OCI-LY7 (cell line): ENCODE results near the gene ANO3. TPM values are rescaled to one million over a fixed set of nuclear protein-coding genes. Genes with fewer than 3 reads are reported as not detected.

ENCODE experiments used
- BruUV-seq: library from RNA; stranded (reverse); fragments of 400-500 nt; replicated peaks from 2 replicates; lab custom pipeline; 2021; lab: Mats Ljungman, UMichigan
- CTCF ChIA-PET: fragments of 300-600 bp; sonication (Branson Sonifier 250); formaldehyde crosslinking; loops from one replicate; lab custom pipeline; 2022; ENCODE audit warnings: antibody characterized with exemption; ENCODE audit not compliant: unreplicated experiment; lab: Charles Lee
- POLR2A ChIA-PET: fragments of 300-600 bp; sonication (Branson Sonifier 250); formaldehyde crosslinking; loops from one replicate; lab custom pipeline; 2022; ENCODE audit warnings: antibody characterized with exemption; lab: Charles Lee
- DNase-seq: peaks from one replicate; pipeline ENCODE4 v3.0.0-alpha.2; 2015; ENCODE audit warnings: low spot score
- H2AFZ ChIP-seq: fragments of 200-600 bp; sonication (generic), shearing (Covaris generic); 2 replicates; pipeline ENCODE4 v1.6.1; 2014; ENCODE audit warnings: mild to moderate bottlenecking, antibody characterized with exemption, low read length, moderate library complexity
- H3K27ac ChIP-seq: fragments of 200-600 bp; sonication (generic); 2 replicates; pipeline ENCODE4 v1.5.1; 2014; ENCODE audit warnings: mixed run types, low read depth, mild to moderate bottlenecking, moderate library complexity, low read length, inconsistent platforms; ENCODE audit not compliant: poor library complexity, severe bottlenecking
- H3K36me3 ChIP-seq: fragments of 200-600 bp; sonication (generic); 2 replicates; pipeline ENCODE4 v1.6.1; 2014; ENCODE audit warnings: mild to moderate bottlenecking, antibody characterized with exemption, low read length, moderate library complexity, mixed read lengths; ENCODE audit not compliant: insufficient read depth
- H3K4me1 ChIP-seq: fragments of 200-600 bp; sonication (generic); 2 replicates; pipeline ENCODE4 v1.5.1; 2014; ENCODE audit warnings: mild to moderate bottlenecking, low read length; ENCODE audit not compliant: insufficient read depth, poor library complexity, severe bottlenecking
- H3K4me2 ChIP-seq: fragments of 200-600 bp; sonication (generic); 2 replicates; pipeline ENCODE4 v1.6.1; 2014; ENCODE audit warnings: mild to moderate bottlenecking, low read length
- H3K4me3 ChIP-seq: fragments of 200-600 bp; sonication (generic); 2 replicates; pipeline ENCODE4 v1.5.1; 2014; ENCODE audit warnings: mild to moderate bottlenecking, low read depth, low read length; ENCODE audit not compliant: poor library complexity, severe bottlenecking
- H3K79me2 ChIP-seq: fragments of 200-600 bp; sonication (generic); 2 replicates; pipeline ENCODE4 v1.6.1; 2016; ENCODE audit warnings: low read depth, mild to moderate bottlenecking, low read length, moderate library complexity, mixed read lengths; ENCODE audit not compliant: insufficient read depth
- H3K9me2 ChIP-seq: fragments of 200-600 bp; sonication (generic); 2 replicates; pipeline ENCODE4 v1.6.1; 2016; ENCODE audit warnings: mild to moderate bottlenecking, low read length, mixed read lengths; ENCODE audit not compliant: insufficient read depth
- H3K9me3 ChIP-seq: fragments of 200-600 bp; sonication (generic); 2 replicates; pipeline ENCODE4 v1.6.1; 2014; ENCODE audit warnings: mild to moderate bottlenecking, mixed run types, low read length, mixed read lengths
- H4K20me1 ChIP-seq: fragments of 200-600 bp; sonication (generic); 2 replicates; pipeline ENCODE4 v1.6.1; 2014; ENCODE audit warnings: mild to moderate bottlenecking, antibody characterized with exemption, low read length, moderate library complexity, mixed read lengths; ENCODE audit not compliant: insufficient read depth
- CTCF ChIP-seq: fragments of 200-600 bp; sonication (generic); conservative IDR thresholded peaks from 2 replicates; pipeline ENCODE4 v1.5.1; 2014; ENCODE audit warnings: mild to moderate bottlenecking, antibody characterized with exemption, low read length, moderate library complexity, mixed read lengths
- EZH2phosphoT487 ChIP-seq: fragments of 200-600 bp; sonication (generic); IDR thresholded peaks from 2 replicates; pipeline ENCODE4 v1.6.1; 2018; ENCODE audit warnings: low read depth, borderline replicate concordance, mild to moderate bottlenecking, mixed run types, antibody characterized with exemption, low read length, moderate library complexity, mixed read lengths
- intact Hi-C: fragments of 100-400 bp; cut with micrococcal nuclease; formaldehyde crosslinking; loops from one replicate; pipeline ENCODE4 v1.10.0; 2022; ENCODE audit not compliant: unreplicated experiment
- total RNA-seq, 2 experiments: library from RNA; depleted of rRNA in 1 of 2; stranded (reverse); fragments of >200 nt in 1 of 2; shearing (Covaris generic) in 1 of 2; gene quantifications; 2 replicates each; pipeline ENCODE4 v1.2.3, GENCODE V29; 2014 to 2022

Gene ANO3
- total RNA-seq, 2 experiments from 2014 or later: 0.03 TPM; not detected in 1

DNA sequence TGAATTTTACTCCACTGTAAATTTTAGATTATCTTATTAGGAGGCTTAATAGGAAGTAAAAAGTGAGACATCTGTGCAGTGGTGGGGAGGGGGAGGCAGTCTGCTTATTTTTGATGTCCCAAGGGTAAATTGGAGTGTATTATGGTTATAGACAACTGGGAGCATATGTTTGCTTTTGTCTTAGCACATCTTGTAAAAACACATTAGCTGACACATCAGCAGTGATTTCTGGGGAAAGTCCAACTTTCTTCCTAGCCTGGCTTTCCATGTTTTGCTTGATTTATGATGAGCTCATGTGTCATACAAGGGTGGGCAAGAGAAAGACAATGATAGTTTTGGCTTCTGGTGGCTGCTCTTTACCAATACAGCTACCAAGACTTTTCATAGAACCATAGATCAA lies 4.0 kb downstream of the ANO3 start:
- H3K9me2 ChIP-seq: no peaks in the 10 kb centered on the region
- intact Hi-C loops: no loop called here
- no peaks in the 10 kb centered on the region for H3K9me3 ChIP-seq
- H3K36me3 ChIP-seq: no peaks in the 10 kb centered on the region
- BruUV-seq: no TSS peak
- H4K20me1 ChIP-seq: no peaks in the 10 kb centered on the region
- no peak for DNase-seq
- H3K79me2 ChIP-seq: no peaks in the 10 kb centered on the region
- no peak overlapping the region for H3K27ac ChIP-seq
- H3K4me3 ChIP-seq: no peak overlapping the region
- no peak overlapping the region for H3K4me2 ChIP-seq
- no peak overlapping the region for H2AFZ ChIP-seq
- TF ChIP-seq CTCF (no peak), EZH2phosphoT487 (no peak)
- ChIA-PET CTCF (no interaction called here), POLR2A (no interaction called here)
- no peaks in the 10 kb centered on the region for H3K4me1 ChIP-seq

DNA sequence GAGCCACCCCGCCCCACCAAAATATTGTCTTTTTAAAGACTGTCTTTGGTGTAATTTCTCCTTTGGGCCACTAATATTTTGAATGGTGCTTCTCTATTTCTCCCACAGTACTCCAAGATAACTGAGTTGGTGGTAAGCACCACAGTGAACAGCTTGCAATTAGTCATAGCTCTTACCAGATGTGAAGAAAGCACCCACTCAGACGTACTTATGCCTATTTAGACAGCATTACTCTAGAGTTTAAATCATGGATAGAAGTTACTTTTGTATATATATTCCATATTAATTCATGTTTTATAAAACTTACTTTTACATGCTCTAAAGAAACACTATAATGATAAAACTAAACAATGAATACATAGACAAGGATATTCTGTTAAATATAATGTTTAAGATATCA lies 12.7 kb downstream of the ANO3 start:
- no peaks in the 10 kb centered on the region for H4K20me1 ChIP-seq
- no peak for DNase-seq
- H3K9me2 ChIP-seq: no peaks in the 10 kb centered on the region
- no peak overlapping the region for H3K27ac ChIP-seq
- H2AFZ ChIP-seq: no peak overlapping the region
- H3K4me1 ChIP-seq: no peaks in the 10 kb centered on the region
- ChIA-PET POLR2A (interaction anchor here (1.2 kb wide), 1 partner anchor 10 kb away, joined by 3 read pairs; no protein-coding TSS in a partner anchor), CTCF (no interaction called here)
- intact Hi-C loops: no loop called here
- no peaks in the 10 kb centered on the region for H3K9me3 ChIP-seq
- H3K36me3 ChIP-seq: no peaks in the 10 kb centered on the region
- H3K4me2 ChIP-seq: no peak overlapping the region
- no peak overlapping the region for H3K4me3 ChIP-seq
- TF ChIP-seq EZH2phosphoT487 (no peak), CTCF (no peak)
- no TSS peak for BruUV-seq
- H3K79me2 ChIP-seq: no peaks in the 10 kb centered on the region

DNA sequence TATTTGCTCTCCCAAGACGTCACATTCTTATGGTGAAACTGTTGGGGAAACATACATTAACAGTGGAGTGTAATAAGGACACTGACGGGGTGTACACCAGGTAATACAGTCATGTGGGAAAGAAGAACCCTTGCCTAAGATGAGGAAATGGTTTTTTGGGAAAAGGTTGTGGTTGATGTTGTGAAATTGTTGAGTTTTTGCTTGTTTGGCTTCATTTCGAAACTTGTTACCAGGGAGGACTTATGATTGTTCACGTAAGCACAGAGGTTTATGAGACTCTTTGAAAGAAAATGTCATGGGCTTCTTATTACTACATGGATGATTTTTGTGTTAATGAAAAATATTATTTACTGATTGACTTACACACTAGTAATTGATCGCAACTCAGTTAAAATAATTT lies 16.8 kb downstream of the ANO3 start:
- H3K79me2 ChIP-seq: no peaks in the 10 kb centered on the region
- TF ChIP-seq EZH2phosphoT487 (no peak), CTCF (no peak)
- H3K9me2 ChIP-seq: no peaks in the 10 kb centered on the region
- H3K27ac ChIP-seq: no peak overlapping the region
- H3K9me3 ChIP-seq: no peaks in the 10 kb centered on the region
- no peaks in the 10 kb centered on the region for H3K4me1 ChIP-seq
- no peaks in the 10 kb centered on the region for H3K36me3 ChIP-seq
- no peak overlapping the region for H3K4me3 ChIP-seq
- ChIA-PET CTCF (no interaction called here), POLR2A (no interaction called here)
- DNase-seq: no peak
- intact Hi-C loops: no loop called here
- no peak overlapping the region for H2AFZ ChIP-seq
- BruUV-seq: no TSS peak
- H4K20me1 ChIP-seq: no peaks in the 10 kb centered on the region
- no peak overlapping the region for H3K4me2 ChIP-seq
